GM23338 (cell line): ENCODE data around the gene TFDP3. TPM values are rescaled to one million over a fixed set of nuclear protein-coding genes. Genes with fewer than 3 reads are reported as not detected.

Source experiments
- ATAC-seq: fragments of 200-7000 bp; cut with Tn5 transposase; 3 replicates; pipeline ENCODE4 v1.9.1; 2020
- DNase-seq: peaks from one replicate; pipeline ENCODE4 v3.0.0-alpha.2; 2015; ENCODE audit warnings: low spot score
- H2AFZ ChIP-seq: fragments of 200-600 bp; sonication (generic); 2 replicates; pipeline ENCODE4 v1.8.0; 2016; ENCODE audit warnings: antibody characterized with exemption, mild to moderate bottlenecking, moderate library complexity
- H3F3A ChIP-seq: fragments of 200-600 bp; sonication (generic); replicated peaks from 2 replicates; pipeline ENCODE4 v1.8.0; 2017; ENCODE audit warnings: antibody characterized with exemption, mixed run types, low read depth
- H3K27ac ChIP-seq: fragments of 200-600 bp; sonication (generic); 2 replicates; pipeline ENCODE4 v1.6.1; 2016; ENCODE audit warnings: low read depth
- H3K27me3 ChIP-seq: fragments of 200-600 bp; sonication (generic); 2 replicates; pipeline ENCODE4 v1.8.0; 2016; ENCODE audit warnings: mild to moderate bottlenecking, mixed run types, moderate library complexity; ENCODE audit not compliant: insufficient read depth
- H3K36me3 ChIP-seq: fragments of 200-600 bp; sonication (generic); 2 replicates; pipeline ENCODE4 v1.8.0; 2016; ENCODE audit warnings: mild to moderate bottlenecking; ENCODE audit not compliant: insufficient read depth
- H3K4me1 ChIP-seq: fragments of 200-600 bp; sonication (generic); 2 replicates; pipeline ENCODE4 v1.8.0; 2016; ENCODE audit warnings: mild to moderate bottlenecking, moderate library complexity; ENCODE audit not compliant: insufficient read depth
- H3K4me2 ChIP-seq: fragments of 200-600 bp; sonication (generic); 2 replicates; pipeline ENCODE4 v1.7.1; 2017; ENCODE audit warnings: mixed run types
- H3K4me3 ChIP-seq: fragments of 200-600 bp; sonication (generic); 2 replicates; pipeline ENCODE4 v1.6.1; 2016; ENCODE audit warnings: mixed run types
- H3K79me2 ChIP-seq: fragments of 200-600 bp; sonication (generic); replicated peaks from 2 replicates; pipeline ENCODE4 v1.8.0; 2017; ENCODE audit warnings: mild to moderate bottlenecking; ENCODE audit not compliant: insufficient read depth
- H3K9me2 ChIP-seq: fragments of 200-600 bp; sonication (generic); 2 replicates; pipeline ENCODE4 v1.8.0; 2017; ENCODE audit not compliant: insufficient read depth
- H4K20me1 ChIP-seq: fragments of 200-600 bp; sonication (generic); replicated peaks from 2 replicates; pipeline ENCODE4 v1.8.0; 2017; ENCODE audit warnings: mild to moderate bottlenecking; ENCODE audit not compliant: insufficient read depth
- H3K27ac Mint-ChIP-seq: 2 replicates; pipeline ENCODE4 v1.8.0; 2020; ENCODE audit warnings: inconsistent platforms, mild to moderate bottlenecking, moderate library complexity, mixed read lengths
- H3K27me3 Mint-ChIP-seq: 3 replicates; pipeline ENCODE4 v1.8.0; 2022; ENCODE audit warnings: low read depth, mild to moderate bottlenecking, moderate library complexity, mixed read lengths, inconsistent platforms; ENCODE audit not compliant: insufficient read depth, poor library complexity
- H3K36me3 Mint-ChIP-seq: 3 replicates; pipeline ENCODE4 v1.8.0; 2021; ENCODE audit warnings: low read depth, mild to moderate bottlenecking, inconsistent platforms, moderate library complexity, mixed read lengths
- H3K4me1 Mint-ChIP-seq: 3 replicates; pipeline ENCODE4 v1.8.0; 2020; ENCODE audit warnings: mild to moderate bottlenecking, inconsistent platforms, mixed read lengths
- H3K4me3 Mint-ChIP-seq: 3 replicates; pipeline ENCODE4 v1.8.0; 2021; ENCODE audit warnings: moderate library complexity, mild to moderate bottlenecking, inconsistent platforms, mixed read lengths
- H3K9me3 Mint-ChIP-seq: 3 replicates; pipeline ENCODE4 v1.8.0; 2020; ENCODE audit warnings: moderate library complexity, mild to moderate bottlenecking, inconsistent platforms, mixed read lengths
- CTCF ChIP-seq, 2 experiments: fragments of 200-600 bp in 1 of 2; sonication (generic) in 1 of 2; conservative IDR thresholded peaks; 2 replicates each; pipeline versions ENCODE4 v1.5.1 to v1.6.1; 2016 to 2017; ENCODE audit warnings: antibody characterized with exemption in 2 of 2, low read depth in 2 of 2, mild to moderate bottlenecking in 2 of 2, moderate library complexity in 1 of 2
- ETS1 ChIP-seq: IDR thresholded peaks from 2 replicates; pipeline ENCODE4 v1.6.1; 2016; ENCODE audit warnings: antibody characterized with exemption
- EZH2phosphoT487 ChIP-seq: fragments of 200-600 bp; sonication (generic); IDR thresholded peaks from one replicate; pipeline ENCODE4 v1.8.1; 2018; ENCODE audit warnings: antibody characterized with exemption; ENCODE audit not compliant: unreplicated experiment
- ZNF462 ChIP-seq: fragments of 250-450 bp; sonication (Bioruptor Pico); IDR thresholded peaks from 2 replicates; pipeline ENCODE4 v1.5.0; 2020; ENCODE audit warnings: mild to moderate bottlenecking, moderate library complexity
- polyA plus RNA-seq: library from polyadenylated mRNA; unstranded; fragments of >200 nt; fragmentation: Nextera tagmentation; extraction: Ambion mirVana; gene quantifications from 2 replicates; pipeline ENCODE4 v1.2.1, GENCODE V29; 2016
- small RNA-seq: library from RNA; depleted of rRNA; stranded (forward); fragments of <200 nt; gene quantifications from one replicate; pipeline ENCODE3, GENCODE V24; 2014; ENCODE audit warnings: low replicate concordance
- total RNA-seq: library from RNA; depleted of rRNA; stranded (reverse); fragments of >200 nt; shearing (Covaris generic); gene quantifications from 2 replicates; pipeline ENCODE4 v1.2.3, GENCODE V29; 2014; rRNA removed

The TFDP3 gene
- total and polyA plus RNA-seq, 2 experiments from 2014 or later = not detected

DNA sequence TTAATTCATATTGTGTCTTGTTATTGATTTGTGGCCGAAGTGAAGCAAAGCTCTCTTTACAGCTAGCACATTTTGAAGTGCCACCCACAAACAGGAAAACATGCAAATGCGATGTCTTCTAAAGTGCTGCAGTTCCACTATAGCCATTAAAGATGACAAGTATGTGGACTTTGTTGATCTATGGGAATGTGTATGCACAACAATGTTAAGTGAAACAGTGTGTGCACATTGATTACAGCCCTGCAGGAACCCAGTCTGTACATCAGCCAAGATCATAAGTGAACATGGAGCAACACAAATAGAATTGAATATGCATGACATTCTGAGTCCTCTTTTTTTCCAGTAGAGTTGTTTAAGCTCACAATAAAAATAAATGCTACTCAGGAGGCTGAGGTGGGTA, 43.0 kb downstream of the TFDP3 start (continued):
- TF ChIP-seq ZNF462 (CRISPR knock-in tag) (no peak), ETS1 (no peak)

- no peak overlapping the region for H3K27ac ChIP-seq
- peak; percentile 33 for DNase-seq
- no peaks in the 10 kb centered on the region for H3F3A ChIP-seq
- no peaks in the 10 kb centered on the region for H3K9me2 ChIP-seq
- peak; percentile 59 for ATAC-seq
- no peak overlapping the region for H2AFZ ChIP-seq
- TF ChIP-seq CTCF (conservative IDR thresholded peaks at IDR 0.05; ENCODE audit: low read depth in 2 of 2) (peak; percentile 59 to 63), EZH2phosphoT487 (no peak)
- H3K9me3 Mint-ChIP-seq = no peaks in the 10 kb centered on the region
- no peaks in the 10 kb centered on the region for H3K79me2 ChIP-seq
- no peak overlapping the region for H3K4me2 ChIP-seq
- H3K36me3 Mint-ChIP-seq = no peaks in the 10 kb centered on the region
- no peaks in the 10 kb centered on the region for H3K36me3 ChIP-seq
- H3K4me1 ChIP-seq = 0 out of 2 replicates have a peak, but pooled peaks cover 11% of the 10 kb centered on the region
- no peak overlapping the region for H3K4me3 Mint-ChIP-seq
- H3K4me3 ChIP-seq = no peak overlapping the region
- no peaks in the 10 kb centered on the region for H3K27me3 Mint-ChIP-seq
- no peaks in the 10 kb centered on the region for H4K20me1 ChIP-seq
- H3K27me3 ChIP-seq = no peaks in the 10 kb centered on the region
- H3K4me1 Mint-ChIP-seq = peaks cover 22% of the 10 kb centered on the region
- no peak overlapping the region for H3K27ac Mint-ChIP-seq
Observed at GRCh38 chrX:133171962-133172708, 46.0 kb downstream of the TFDP3 start.

Small RNA genes within 50 kb of the gene (small RNA-seq; reads per million reads assigned to genes)
- not detected for gene RNU1-115P

Other genes with a start within 250 kb of the TFDP3 start
- not detected in 2 replicates for gene USP26, start 121.2 kb downstream of the TFDP3 start, total RNA-seq
- not detected in 2 replicates for gene USP26, start 121.2 kb downstream of the TFDP3 start, polyA plus RNA-seq
- gene GPC4, start 197.1 kb upstream of the TFDP3 start, total RNA-seq = 183 and 184 TPM in 2 replicates
- 124 and 125 TPM in 2 replicates for gene GPC4, start 197.1 kb upstream of the TFDP3 start, polyA plus RNA-seq